ENCODE results near the gene EVI5L. TPM values are rescaled to one million over a fixed set of nuclear protein-coding genes. Genes with fewer than 3 reads are reported as not detected.

The EVI5L gene
- total and polyA plus RNA-seq, 2 of the 8 experiments (the other 6 are each of a cell fraction or from before 2014, with no cell fraction given) = 7.2 to 11.0 TPM

GRCh38 chr19:7822910-7823515 is 7.0 kb upstream of the EVI5L start:
- no peak overlapping the region for H2BK12ac ChIP-seq (ENCODE audit: low read depth, low read length)
- H3K36me3 ChIP-seq (ENCODE audit: control insufficient read depth in 2 of 4, insufficient read depth in 4 of 4, low read length in 3 of 4) = no peaks in the 10 kb centered on the region; a peak in 1 of 8 replicates
- no peaks in the 10 kb centered on the region for H3K79me1 ChIP-seq (ENCODE audit: low read depth, low read length)
- no peaks in the 10 kb centered on the region for H3K79me2 ChIP-seq (ENCODE audit: control insufficient read depth in 1 of 2, insufficient read depth in 2 of 2, low read length in 2 of 2)
- no peak overlapping the region for H2AFZ ChIP-seq (ENCODE audit: low read length)
- H4K91ac ChIP-seq (replicated peaks; ENCODE audit: insufficient read length, low read length) = no peak overlapping the region
- no peak overlapping the region for H4K8ac ChIP-seq (ENCODE audit: extremely low read depth, insufficient read depth, low read length)
- no peak overlapping the region; the same call in 1 of the 2 replicates for H2AK5ac ChIP-seq (ENCODE audit: low read depth, low read length)
- no peak for FAIRE-seq
- H2BK20ac ChIP-seq (ENCODE audit: low read length) = no peak overlapping the region
- 0 out of 4 replicates have a peak, but pooled peaks cover 0 to 2% of the 10 kb centered on the region in 2 experiments for H3K9me3 ChIP-seq (ENCODE audit: insufficient read depth in 2 of 2, low read depth in 1 of 2, low read length in 1 of 2)
- ChIA-PET POLR2A (ENCODE audit: partially characterized antibody) (no interaction called here), CTCF (ENCODE audit: partially characterized antibody) (no interaction called here)
- no peak overlapping the region for H2BK120ac ChIP-seq (replicated peaks; ENCODE audit: low read depth, low read length)
- H3K23ac ChIP-seq (ENCODE audit: insufficient read length) = no peak overlapping the region
- DNase-seq (ENCODE audit: low read depth in 1 of 2, low spot score in 2 of 2) = no peak
- H4K20me1 ChIP-seq (replicated peaks in 1 of 2; ENCODE audit: control insufficient read depth in 1 of 2, insufficient read depth in 2 of 2, low read length in 2 of 2) = no peaks in the 10 kb centered on the region
- 0 out of 7 replicates have a peak, but pooled peaks cover 0 to 3% (median 1%) of the 10 kb centered on the region in 4 experiments for H3K27me3 ChIP-seq (replicated peaks in 1 of 4; ENCODE audit: control insufficient read depth in 3 of 4, extremely low read depth in 1 of 4, insufficient read depth in 3 of 4, low read length in 3 of 4)
- no peak overlapping the region for H3K9ac ChIP-seq (replicated peaks in 1 of 4; ENCODE audit: extremely low read depth in 1 of 4, low read depth in 3 of 4, low read length in 3 of 4)
- no peak overlapping the region for H3K4me3 ChIP-seq (ENCODE audit: extremely low read depth in 1 of 4, insufficient read depth in 2 of 4, low read depth in 3 of 4, low read length in 4 of 4)
- H2BK5ac ChIP-seq (ENCODE audit: low read depth, low read length) = no peak overlapping the region
- H3K14ac ChIP-seq (ENCODE audit: insufficient read length) = no peak overlapping the region
- H3K4me1 ChIP-seq (replicated peaks in 1 of 4; ENCODE audit: control insufficient read depth in 3 of 4, insufficient read depth in 4 of 4, low read length in 3 of 4) = no peaks in the 10 kb centered on the region
- H3K23me2 ChIP-seq (ENCODE audit: low read depth, low read length) = no peaks in the 10 kb centered on the region
- no peak overlapping the region for H3K56ac ChIP-seq (replicated peaks; ENCODE audit: insufficient read length, low read depth, low read length)
- no peak overlapping the region for H3K27ac ChIP-seq (ENCODE audit: low read depth, low read length)
- 91% methylated on average over 4 of the region's 4 CpGs; no CpG with 5 or more reads in 1 of the 2 experiments for WGBS, 2 experiments (ENCODE audit: extremely low coverage in 1 of 2, insufficient coverage in 1 of 2, insufficient read length in 1 of 2, insufficient replicate concordance in 2 of 2, low coverage in 1 of 2, low lambda C conversion rate in 2 of 2, missing lambda C conversion rate in 1 of 2)
- no peak overlapping the region for H2BK15ac ChIP-seq (ENCODE audit: low read length)
- TF ChIP-seq TAF1 (IDR thresholded peaks at IDR 0.05; ENCODE audit: low read depth, low read length) (no peak), HDAC6 (IDR thresholded peaks at IDR 0.05; ENCODE audit: low read depth, low read length) (no peak), POLR2A (IDR thresholded peaks at IDR 0.05; ENCODE audit: control extremely low read depth in 1 of 2, low read depth in 2 of 2, low read length in 2 of 2) (no peak), CEBPB (IDR thresholded peaks at IDR 0.05; ENCODE audit: low read depth, low read length) (peak; percentile 58; the same call in 1 of the 2 replicates), EZH2 (IDR thresholded peaks at IDR 0.05; ENCODE audit: low read depth, low read length, severe bottlenecking) (no peak), FOSL1 (IDR thresholded peaks at IDR 0.05; ENCODE audit: insufficient read depth, low read depth, low read length) (no peak), BACH1 (IDR thresholded peaks at IDR 0.05; ENCODE audit: low read length) (no peak), TBP (IDR thresholded peaks at IDR 0.05; ENCODE audit: low read depth, low read length) (no peak), USF2 (IDR thresholded peaks at IDR 0.05; ENCODE audit: low read length) (no peak), KDM1A (IDR thresholded peaks at IDR 0.05; ENCODE audit: borderline replicate concordance, low read length) (0 out of 2 replicates have a peak, but pooled peaks have one; percentile 25), SRF (IDR thresholded peaks at IDR 0.05; ENCODE audit: low read depth, low read length) (no peak)
- no peak overlapping the region for H4K5ac ChIP-seq (ENCODE audit: insufficient read length, low read depth, low read length)
- H3K18ac ChIP-seq (ENCODE audit: extremely low read depth, low read length) = no peak overlapping the region
- no peak overlapping the region for H3K4ac ChIP-seq (replicated peaks; ENCODE audit: insufficient read length, low read depth, low read length)
- H3K4me2 ChIP-seq (ENCODE audit: insufficient read depth in 1 of 2, low read depth in 2 of 2, low read length in 2 of 2) = no peak overlapping the region
